SK-N-SH treated with all-trans-retinoic acid at 6 μM for 48 hours (cell line): ENCODE data around the gene LOC128125822.

Experiments used
- ATAC-seq: fragments of 200-7000 bp; cut with Tn5 transposase; 3 replicates; pipeline ENCODE4 v1.9.1; 2020; ENCODE audit warnings: mild to moderate bottlenecking, moderate library complexity
- ARNTL ChIP-seq: fragments of 450-650 bp; formaldehyde crosslinking; IDR thresholded peaks from 2 replicates; pipeline ENCODE4 v1.5.0; 2020; ENCODE audit warnings: low read depth, mild to moderate bottlenecking, moderate library complexity, borderline replicate concordance
- BACH2 ChIP-seq: fragments of 250-450 bp; sonication (Bioruptor Pico); IDR thresholded peaks from 2 replicates; pipeline ENCODE4 v1.9.0; 2021; ENCODE audit warnings: mild to moderate bottlenecking, borderline replicate concordance
- CSDC2 ChIP-seq: fragments of 250-450 bp; sonication (Bioruptor Pico); IDR thresholded peaks from 2 replicates; pipeline ENCODE4 v1.5.0; 2020; ENCODE audit warnings: mild to moderate bottlenecking, moderate library complexity
- GLIS3 ChIP-seq: fragments of 250-450 bp; sonication (Bioruptor Pico); IDR thresholded peaks from 2 replicates; pipeline ENCODE4 v1.5.0; 2020; ENCODE audit warnings: mild to moderate bottlenecking, moderate library complexity
- ISL1 ChIP-seq: fragments of 250-450 bp; sonication (Bioruptor Pico); IDR thresholded peaks from 2 replicates; pipeline ENCODE4 v2.1.2; 2022; ENCODE audit warnings: mild to moderate bottlenecking, moderate library complexity
- OSR1 ChIP-seq: fragments of 250-450 bp; sonication (Bioruptor Pico); IDR thresholded peaks from 2 replicates; pipeline ENCODE4 v1.8.0; 2022; ENCODE audit warnings: moderate library complexity, mild to moderate bottlenecking, inconsistent platforms
- PPARA ChIP-seq: fragments of 250-450 bp; sonication (Bioruptor Pico); IDR thresholded peaks from 2 replicates; pipeline ENCODE4 v1.5.0; 2020; ENCODE audit warnings: mild to moderate bottlenecking, borderline replicate concordance
- RARB ChIP-seq: fragments of 250-450 bp; sonication (Bioruptor Pico); IDR thresholded peaks from 2 replicates; pipeline ENCODE4 v1.8.0; 2021; ENCODE audit warnings: mild to moderate bottlenecking, moderate library complexity
- SNAI2 ChIP-seq: fragments of 250-450 bp; sonication (Bioruptor Pico); IDR thresholded peaks from 2 replicates; pipeline ENCODE4 v1.5.0; 2020; ENCODE audit warnings: mild to moderate bottlenecking, moderate library complexity
- TCF4 ChIP-seq: fragments of 250-450 bp; sonication (Bioruptor Pico); IDR thresholded peaks from 2 replicates; pipeline ENCODE4 v1.8.0; 2021; ENCODE audit warnings: mild to moderate bottlenecking, moderate library complexity, borderline replicate concordance
- TOX ChIP-seq: fragments of 250-450 bp; sonication (Bioruptor Pico); IDR thresholded peaks from 2 replicates; pipeline ENCODE4 v1.8.0; 2021; ENCODE audit warnings: mild to moderate bottlenecking, moderate library complexity, borderline replicate concordance
- ZC3H10 ChIP-seq: fragments of 250-450 bp; sonication (Bioruptor Pico); IDR thresholded peaks from 2 replicates; pipeline ENCODE4 v1.5.1; 2021; ENCODE audit warnings: mild to moderate bottlenecking, moderate library complexity
- ZFP3 ChIP-seq: fragments of 250-450 bp; sonication (Bioruptor Pico); IDR thresholded peaks from 2 replicates; pipeline ENCODE4 v1.5.0; 2020; ENCODE audit warnings: mild to moderate bottlenecking, moderate library complexity
- ZFP30 ChIP-seq: fragments of 450-650 bp; formaldehyde crosslinking; IDR thresholded peaks from 2 replicates; pipeline ENCODE4 v1.5.0; 2022; ENCODE audit warnings: mild to moderate bottlenecking, moderate library complexity
- ZNF70 ChIP-seq: fragments of 450-650 bp; formaldehyde crosslinking; IDR thresholded peaks from 2 replicates; pipeline ENCODE4 v1.5.0; 2020; ENCODE audit warnings: mild to moderate bottlenecking, moderate library complexity
- ZNF8 ChIP-seq: fragments of 450-650 bp; formaldehyde crosslinking; IDR thresholded peaks from 2 replicates; pipeline ENCODE4 v1.5.0; 2020; ENCODE audit warnings: mild to moderate bottlenecking, moderate library complexity
- TF ChIP-seq, protein P1 (sequence below): fragments of 250-450 bp; sonication (Bioruptor Pico); IDR thresholded peaks from 2 replicates; pipeline ENCODE4 v1.5.1; 2020; ENCODE audit warnings: low read depth, mild to moderate bottlenecking, moderate library complexity
- TF ChIP-seq, protein P2 (sequence below): fragments of 250-450 bp; sonication (Bioruptor Pico); IDR thresholded peaks from 2 replicates; pipeline ENCODE4 v1.5.0; 2020; ENCODE audit warnings: mild to moderate bottlenecking, moderate library complexity
- TF ChIP-seq, protein P3 (sequence below): fragments of 250-450 bp; sonication (Bioruptor Pico); IDR thresholded peaks from 2 replicates; pipeline ENCODE4 v1.5.1; 2021; ENCODE audit warnings: mild to moderate bottlenecking, moderate library complexity
- TF ChIP-seq, protein P4 (sequence below): fragments of 250-450 bp; sonication (Bioruptor Pico); IDR thresholded peaks from 2 replicates; pipeline ENCODE4 v1.8.0; 2020; ENCODE audit warnings: mild to moderate bottlenecking, moderate library complexity, borderline replicate concordance
- TF ChIP-seq, protein P5 (sequence below): fragments of 250-450 bp; sonication (Bioruptor Pico); IDR thresholded peaks from 2 replicates; pipeline ENCODE4 v1.8.0; 2021; ENCODE audit warnings: low read depth, mild to moderate bottlenecking, moderate library complexity, borderline replicate concordance

The LOC128125822 gene

DNA sequence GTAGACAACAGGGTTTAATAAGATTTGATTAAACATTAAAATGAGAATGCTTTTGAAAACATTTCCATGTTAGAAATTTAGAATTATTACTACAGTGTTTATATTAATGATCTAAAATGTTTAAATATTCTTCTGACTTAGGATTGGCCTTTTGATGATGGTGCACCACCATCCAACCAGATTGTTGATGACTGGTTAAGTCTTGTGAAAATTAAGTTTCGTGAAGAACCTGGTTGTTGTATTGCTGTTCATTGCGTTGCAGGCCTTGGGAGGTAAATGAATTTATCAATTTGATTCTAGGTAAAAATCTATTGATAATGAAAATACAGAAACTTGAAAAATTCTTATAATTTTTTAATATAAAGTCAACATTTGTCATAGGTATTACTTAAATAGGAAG lies 6.5 kb downstream of the LOC128125822 start (continued):
- TF ChIP-seq BACH2 (CRISPR knock-in tag) (no peak), ZNF70 (CRISPR knock-in tag) (no peak), PPARA (CRISPR knock-in tag) (no peak)
- TF ChIP-seq, protein P1, sequence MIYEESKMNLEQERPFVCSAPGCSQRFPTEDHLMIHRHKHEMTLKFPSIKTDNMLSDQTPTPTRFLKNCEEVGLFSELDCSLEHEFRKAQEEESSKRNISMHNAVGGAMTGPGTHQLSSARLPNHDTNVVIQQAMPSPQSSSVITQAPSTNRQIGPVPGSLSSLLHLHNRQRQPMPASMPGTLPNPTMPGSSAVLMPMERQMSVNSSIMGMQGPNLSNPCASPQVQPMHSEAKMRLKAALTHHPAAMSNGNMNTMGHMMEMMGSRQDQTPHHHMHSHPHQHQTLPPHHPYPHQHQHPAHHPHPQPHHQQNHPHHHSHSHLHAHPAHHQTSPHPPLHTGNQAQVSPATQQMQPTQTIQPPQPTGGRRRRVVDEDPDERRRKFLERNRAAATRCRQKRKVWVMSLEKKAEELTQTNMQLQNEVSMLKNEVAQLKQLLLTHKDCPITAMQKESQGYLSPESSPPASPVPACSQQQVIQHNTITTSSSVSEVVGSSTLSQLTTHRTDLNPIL: no peak
- TF ChIP-seq, all 23 proteins: peak for 0

DNA sequence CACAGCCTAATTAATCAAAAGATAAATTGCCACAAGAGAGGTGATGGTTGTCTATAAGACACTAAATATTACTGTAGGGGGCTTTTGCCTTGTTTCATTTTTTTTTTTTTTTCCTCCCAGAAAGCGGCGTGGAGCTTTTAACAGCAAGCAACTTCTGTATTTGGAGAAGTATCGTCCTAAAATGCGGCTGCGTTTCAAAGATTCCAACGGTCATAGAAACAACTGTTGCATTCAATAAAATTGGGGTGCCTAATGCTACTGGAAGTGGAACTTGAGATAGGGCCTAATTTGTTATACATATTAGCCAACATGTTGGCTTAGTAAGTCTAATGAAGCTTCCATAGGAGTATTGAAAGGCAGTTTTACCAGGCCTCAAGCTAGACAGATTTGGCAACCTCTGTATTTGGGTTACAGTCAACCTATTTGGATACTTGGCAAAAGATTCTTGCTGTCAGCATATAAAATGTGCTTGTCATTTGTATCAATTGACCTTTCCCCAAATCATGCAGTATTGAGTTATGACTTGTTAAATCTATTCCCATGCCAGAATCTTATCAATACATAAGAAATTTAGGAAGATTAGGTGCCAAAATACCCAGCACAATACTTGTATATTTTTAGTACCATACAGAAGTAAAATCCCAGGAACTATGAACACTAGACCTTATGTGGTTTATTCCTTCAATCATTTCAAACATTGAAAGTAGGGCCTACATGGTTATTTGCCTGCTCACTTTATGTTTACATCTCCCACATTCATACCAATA lies 7.8 kb downstream of the LOC128125822 start:
- no peak for ATAC-seq
- TF ChIP-seq ZFP30 (CRISPR knock-in tag) (no peak), ZC3H10 (CRISPR knock-in tag) (no peak), ZNF8 (CRISPR knock-in tag) (no peak), TOX (CRISPR knock-in tag) (no peak), OSR1 (no peak), TCF4 (CRISPR knock-in tag) (no peak), CSDC2 (CRISPR knock-in tag) (no peak), ZNF70 (CRISPR knock-in tag) (no peak), ARNTL (CRISPR knock-in tag) (no peak), ZFP3 (CRISPR knock-in tag) (no peak), SNAI2 (no peak), BACH2 (CRISPR knock-in tag) (no peak)
- TF ChIP-seq, protein P2, sequence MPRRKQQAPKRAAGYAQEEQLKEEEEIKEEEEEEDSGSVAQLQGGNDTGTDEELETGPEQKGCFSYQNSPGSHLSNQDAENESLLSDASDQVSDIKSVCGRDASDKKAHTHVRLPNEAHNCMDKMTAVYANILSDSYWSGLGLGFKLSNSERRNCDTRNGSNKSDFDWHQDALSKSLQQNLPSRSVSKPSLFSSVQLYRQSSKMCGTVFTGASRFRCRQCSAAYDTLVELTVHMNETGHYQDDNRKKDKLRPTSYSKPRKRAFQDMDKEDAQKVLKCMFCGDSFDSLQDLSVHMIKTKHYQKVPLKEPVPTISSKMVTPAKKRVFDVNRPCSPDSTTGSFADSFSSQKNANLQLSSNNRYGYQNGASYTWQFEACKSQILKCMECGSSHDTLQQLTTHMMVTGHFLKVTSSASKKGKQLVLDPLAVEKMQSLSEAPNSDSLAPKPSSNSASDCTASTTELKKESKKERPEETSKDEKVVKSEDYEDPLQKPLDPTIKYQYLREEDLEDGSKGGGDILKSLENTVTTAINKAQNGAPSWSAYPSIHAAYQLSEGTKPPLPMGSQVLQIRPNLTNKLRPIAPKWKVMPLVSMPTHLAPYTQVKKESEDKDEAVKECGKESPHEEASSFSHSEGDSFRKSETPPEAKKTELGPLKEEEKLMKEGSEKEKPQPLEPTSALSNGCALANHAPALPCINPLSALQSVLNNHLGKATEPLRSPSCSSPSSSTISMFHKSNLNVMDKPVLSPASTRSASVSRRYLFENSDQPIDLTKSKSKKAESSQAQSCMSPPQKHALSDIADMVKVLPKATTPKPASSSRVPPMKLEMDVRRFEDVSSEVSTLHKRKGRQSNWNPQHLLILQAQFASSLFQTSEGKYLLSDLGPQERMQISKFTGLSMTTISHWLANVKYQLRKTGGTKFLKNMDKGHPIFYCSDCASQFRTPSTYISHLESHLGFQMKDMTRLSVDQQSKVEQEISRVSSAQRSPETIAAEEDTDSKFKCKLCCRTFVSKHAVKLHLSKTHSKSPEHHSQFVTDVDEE (CRISPR knock-in tag): no peak
- TF ChIP-seq, protein P3, sequence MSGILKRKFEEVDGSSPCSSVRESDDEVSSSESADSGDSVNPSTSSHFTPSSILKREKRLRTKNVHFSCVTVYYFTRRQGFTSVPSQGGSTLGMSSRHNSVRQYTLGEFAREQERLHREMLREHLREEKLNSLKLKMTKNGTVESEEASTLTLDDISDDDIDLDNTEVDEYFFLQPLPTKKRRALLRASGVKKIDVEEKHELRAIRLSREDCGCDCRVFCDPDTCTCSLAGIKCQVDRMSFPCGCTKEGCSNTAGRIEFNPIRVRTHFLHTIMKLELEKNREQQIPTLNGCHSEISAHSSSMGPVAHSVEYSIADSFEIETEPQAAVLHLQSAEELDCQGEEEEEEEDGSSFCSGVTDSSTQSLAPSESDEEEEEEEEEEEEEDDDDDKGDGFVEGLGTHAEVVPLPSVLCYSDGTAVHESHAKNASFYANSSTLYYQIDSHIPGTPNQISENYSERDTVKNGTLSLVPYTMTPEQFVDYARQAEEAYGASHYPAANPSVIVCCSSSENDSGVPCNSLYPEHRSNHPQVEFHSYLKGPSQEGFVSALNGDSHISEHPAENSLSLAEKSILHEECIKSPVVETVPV (CRISPR knock-in tag): no peak
- TF ChIP-seq, protein P4, sequence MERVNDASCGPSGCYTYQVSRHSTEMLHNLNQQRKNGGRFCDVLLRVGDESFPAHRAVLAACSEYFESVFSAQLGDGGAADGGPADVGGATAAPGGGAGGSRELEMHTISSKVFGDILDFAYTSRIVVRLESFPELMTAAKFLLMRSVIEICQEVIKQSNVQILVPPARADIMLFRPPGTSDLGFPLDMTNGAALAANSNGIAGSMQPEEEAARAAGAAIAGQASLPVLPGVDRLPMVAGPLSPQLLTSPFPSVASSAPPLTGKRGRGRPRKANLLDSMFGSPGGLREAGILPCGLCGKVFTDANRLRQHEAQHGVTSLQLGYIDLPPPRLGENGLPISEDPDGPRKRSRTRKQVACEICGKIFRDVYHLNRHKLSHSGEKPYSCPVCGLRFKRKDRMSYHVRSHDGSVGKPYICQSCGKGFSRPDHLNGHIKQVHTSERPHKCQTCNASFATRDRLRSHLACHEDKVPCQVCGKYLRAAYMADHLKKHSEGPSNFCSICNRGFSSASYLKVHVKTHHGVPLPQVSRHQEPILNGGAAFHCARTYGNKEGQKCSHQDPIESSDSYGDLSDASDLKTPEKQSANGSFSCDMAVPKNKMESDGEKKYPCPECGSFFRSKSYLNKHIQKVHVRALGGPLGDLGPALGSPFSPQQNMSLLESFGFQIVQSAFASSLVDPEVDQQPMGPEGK (CRISPR knock-in tag): no peak
- TF ChIP-seq, all 23 proteins: peak for 0

DNA sequence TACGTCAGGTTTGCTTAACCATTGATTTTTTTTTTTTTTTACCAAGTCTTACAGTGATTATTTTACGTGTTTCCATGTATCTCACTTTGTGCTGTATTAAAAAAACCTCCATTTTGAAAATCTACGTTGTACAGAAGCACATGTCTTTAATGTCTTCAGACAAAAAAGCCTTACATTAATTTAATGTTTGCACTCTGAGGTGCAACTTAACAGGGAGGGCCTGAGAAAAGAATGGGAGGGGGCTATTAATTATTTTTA lies 8.4 kb downstream of the LOC128125822 start:
- TF ChIP-seq OSR1: no peak
- TF ChIP-seq ZNF70 (CRISPR knock-in tag): no peak
- TF ChIP-seq RARB (CRISPR knock-in tag): no peak
- TF ChIP-seq, protein P1: no peak
- TF ChIP-seq ISL1 (CRISPR knock-in tag): no peak
- TF ChIP-seq, protein P5, sequence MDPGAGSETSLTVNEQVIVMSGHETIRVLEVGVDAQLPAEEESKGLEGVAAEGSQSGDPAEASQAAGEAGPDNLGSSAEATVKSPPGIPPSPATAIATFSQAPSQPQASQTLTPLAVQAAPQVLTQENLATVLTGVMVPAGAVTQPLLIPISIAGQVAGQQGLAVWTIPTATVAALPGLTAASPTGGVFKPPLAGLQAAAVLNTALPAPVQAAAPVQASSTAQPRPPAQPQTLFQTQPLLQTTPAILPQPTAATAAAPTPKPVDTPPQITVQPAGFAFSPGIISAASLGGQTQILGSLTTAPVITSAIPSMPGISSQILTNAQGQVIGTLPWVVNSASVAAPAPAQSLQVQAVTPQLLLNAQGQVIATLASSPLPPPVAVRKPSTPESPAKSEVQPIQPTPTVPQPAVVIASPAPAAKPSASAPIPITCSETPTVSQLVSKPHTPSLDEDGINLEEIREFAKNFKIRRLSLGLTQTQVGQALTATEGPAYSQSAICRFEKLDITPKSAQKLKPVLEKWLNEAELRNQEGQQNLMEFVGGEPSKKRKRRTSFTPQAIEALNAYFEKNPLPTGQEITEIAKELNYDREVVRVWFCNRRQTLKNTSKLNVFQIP (CRISPR knock-in tag): no peak
- TF ChIP-seq ZFP30 (CRISPR knock-in tag): no peak
- TF ChIP-seq, protein P3 (CRISPR knock-in tag): no peak
- TF ChIP-seq ZNF8 (CRISPR knock-in tag): no peak
- TF ChIP-seq CSDC2 (CRISPR knock-in tag): no peak
- no peak for TF ChIP-seq GLIS3 (CRISPR knock-in tag)
- ATAC-seq: no peak
